ENCODE data around the gene STAP2.

The STAP2 gene

GRCh38 chr19:4346020-4346383 lies 7.4 kb upstream of the STAP2 start:
- Histone ChIP-seq H3K27ac (ENCODE audit: low read depth, low read length) (no peak overlapping the region), H3K36me3 (ENCODE audit: low read length) (no peaks in the 10 kb centered on the region), H3K4me3 (ENCODE audit: insufficient read depth, low read length, poor library complexity, severe bottlenecking) (no peak overlapping the region), H3F3A (ENCODE audit: insufficient read depth) (0 out of 2 replicates have a peak, but pooled peaks cover 2% of the 10 kb centered on the region), H2AFZ (ENCODE audit: low read depth, low read length, severe bottlenecking) (no peak overlapping the region), H3K27me3 (ENCODE audit: low read length) (no peaks in the 10 kb centered on the region), H3K79me2 (ENCODE audit: insufficient read depth, low read length) (no peaks in the 10 kb centered on the region), H4K20me1 (ENCODE audit: low read depth, low read length) (no peaks in the 10 kb centered on the region), H3K9ac (ENCODE audit: low read length) (no peak overlapping the region), H3K4me2 (ENCODE audit: low read depth, low read length, poor library complexity, severe bottlenecking) (no peak overlapping the region), H3K9me2 (replicated peaks; ENCODE audit: insufficient read depth, low read length) (no peaks in the 10 kb centered on the region), H3K9me3 (ENCODE audit: insufficient read depth, low read length) (no peaks in the 10 kb centered on the region)
- TF ChIP-seq CTCF (IDR thresholded peaks at IDR 0.05; ENCODE audit: insufficient read depth, low read length, poor library complexity, severe bottlenecking) (no peak), EZH2phosphoT487 (conservative IDR thresholded peaks at IDR 0.05; ENCODE audit: low read length) (no peak)

GRCh38 chr19:4345342-4346019 lies 6.9 kb upstream of the STAP2 start:
- H3K4me2 ChIP-seq (ENCODE audit: low read depth, low read length, poor library complexity, severe bottlenecking): no peak overlapping the region
- no peak for TF ChIP-seq EZH2phosphoT487 (conservative IDR thresholded peaks at IDR 0.05; ENCODE audit: low read length)
- TF ChIP-seq CTCF (IDR thresholded peaks at IDR 0.05; ENCODE audit: insufficient read depth, low read length, poor library complexity, severe bottlenecking): no peak
- no peak overlapping the region for H3K27ac ChIP-seq (ENCODE audit: low read depth, low read length)
- no peaks in the 10 kb centered on the region for H4K20me1 ChIP-seq (ENCODE audit: low read depth, low read length)
- no peaks in the 10 kb centered on the region for H3K9me3 ChIP-seq (ENCODE audit: insufficient read depth, low read length)
- no peaks in the 10 kb centered on the region for H3K79me2 ChIP-seq (ENCODE audit: insufficient read depth, low read length)
- H3K27me3 ChIP-seq (ENCODE audit: low read length): no peaks in the 10 kb centered on the region
- H3K36me3 ChIP-seq (ENCODE audit: low read length): no peaks in the 10 kb centered on the region
- H2AFZ ChIP-seq (ENCODE audit: low read depth, low read length, severe bottlenecking): no peak overlapping the region
- no peak overlapping the region for H3K4me3 ChIP-seq (ENCODE audit: insufficient read depth, low read length, poor library complexity, severe bottlenecking)
- 0 out of 2 replicates have a peak, but pooled peaks cover 2% of the 10 kb centered on the region for H3F3A ChIP-seq (ENCODE audit: insufficient read depth)
- H3K9ac ChIP-seq (ENCODE audit: low read length): no peak overlapping the region
- H3K9me2 ChIP-seq (replicated peaks; ENCODE audit: insufficient read depth, low read length): no peaks in the 10 kb centered on the region

GRCh38 chr19:4343370-4344307 lies 5.0 kb upstream of the STAP2 start, which contains the start of gene MPND:
MPND (plus strand) TSS chr19:4343562; CDS start chr19:4343594, 32 bp downstream.
- H2AFZ ChIP-seq (ENCODE audit: low read depth, low read length, severe bottlenecking): peak within 1 kb of the TSS; percentile 96
- 0 out of 2 replicates have a peak, but pooled peaks cover 2% of the 10 kb centered on the region for H3F3A ChIP-seq (ENCODE audit: insufficient read depth)

More at GRCh38 chr19:4343370-4344307, 5.0 kb upstream of the STAP2 start, which contains the start of gene MPND:
- Histone ChIP-seq H4K20me1 (ENCODE audit: low read depth, low read length) (no peaks in the 10 kb centered on the region), H3K9me2 (replicated peaks; ENCODE audit: insufficient read depth, low read length) (no peaks in the 10 kb centered on the region), H3K36me3 (ENCODE audit: low read length) (no peaks in the 10 kb centered on the region), H3K79me2 (ENCODE audit: insufficient read depth, low read length) (no peaks in the 10 kb centered on the region), H3K4me2 (ENCODE audit: low read depth, low read length, poor library complexity, severe bottlenecking) (peak within 1 kb of the TSS; percentile 83), H3K4me3 (ENCODE audit: insufficient read depth, low read length, poor library complexity, severe bottlenecking) (peak within 1 kb of the TSS; percentile 67), H3K9ac (ENCODE audit: low read length) (peak within 1 kb of the TSS; percentile 61), H3K9me3 (ENCODE audit: insufficient read depth, low read length) (no peaks in the 10 kb centered on the region), H3K27ac (ENCODE audit: low read depth, low read length) (peak within 1 kb of the TSS; percentile 70), H3K27me3 (ENCODE audit: low read length) (no peaks in the 10 kb centered on the region)
- TF ChIP-seq EZH2phosphoT487 (conservative IDR thresholded peaks at IDR 0.05; ENCODE audit: low read length) (no peak), CTCF (IDR thresholded peaks at IDR 0.05; ENCODE audit: insufficient read depth, low read length, poor library complexity, severe bottlenecking) (no peak)
